K562 (cell line): Measurements from ENCODE around the gene FAM72A. TPM values are rescaled to one million over a fixed set of nuclear protein-coding genes. Genes with fewer than 3 reads are reported as not detected.
"Not testable (repeated sequence)": the region's sequence is repeated elsewhere in the genome, so short reads cannot be mapped to it uniquely, and the experiment has no call there.

Experiments used
- ATAC-seq: fragments of 200-7000 bp; cut with Tn5 transposase; 3 replicates; pipeline ENCODE4 v1.9.1; 2020; ENCODE audit warnings: moderate library complexity
- Bru-seq: library from RNA; stranded (reverse); fragments of 400-500 nt; gene quantifications from one replicate; lab custom pipeline; 2021; lab: Mats Ljungman, UMichigan
- BruChase-seq, 2 experiments: library from RNA; stranded (reverse); fragments of 400-500 nt; gene quantifications; one replicate each; lab custom pipeline; 2021; lab: Mats Ljungman, UMichigan
- BruUV-seq: library from RNA; stranded (reverse); fragments of 400-500 nt; replicated peaks from 2 replicates; lab custom pipeline; 2021; lab: Mats Ljungman, UMichigan
- CTCF ChIA-PET: fragments of 300-600 bp; formaldehyde crosslinking; extraction: SDS; loops from one replicate; lab custom pipeline; 2021; ENCODE audit warnings: low intra/inter-chr PET ratio; lab: Yijun Ruan, JAX
- POLR2A ChIA-PET: fragments of 300-600, 350-650 bp; sonication (Branson Sonifier 250); formaldehyde crosslinking; extraction: SDS; loops from one replicate; lab custom pipeline; 2021; ENCODE audit warnings: antibody characterized with exemption, inconsistent platforms; lab: Yijun Ruan, JAX
- DNase-seq, 4 experiments: peaks; one replicate each; pipeline versions ENCODE4 v3.0.0 to v3.0.0-alpha.2; 2011 to 2018; ENCODE audit warnings: low spot score in 3 of 4, mixed read lengths in 3 of 4; ENCODE audit errors: extremely low read depth in 1 of 4
- FAIRE-seq: peaks from 2 replicates; lab custom pipeline; 2011; peaks lifted over from hg19 to GRCh38; lab: Jason Lieb, UNC
- H2AFZ ChIP-seq: 2 replicates; pipeline ENCODE4 v1.6.0; 2011; ENCODE audit warnings: low read depth, low read length, control low read depth, inconsistent platforms
- H3K27ac ChIP-seq: fragments of 200-600 bp; 3 replicates; pipeline ENCODE4 v1.8.0; 2011; ENCODE audit warnings: low read depth, mild to moderate bottlenecking, control low read depth, inconsistent platforms, low read length, moderate library complexity, mixed read lengths; ENCODE audit errors: extremely low read depth
- H3K27me3 ChIP-seq, 2 experiments: fragments of 300-600 bp in 1 of 2; 2 replicates in 1 of 2; 3 replicates in 1 of 2; pipeline versions ENCODE4 v1.6.0 to v1.8.0; 2011; ENCODE audit warnings: inconsistent platforms in 2 of 2, low read length in 2 of 2, mild to moderate bottlenecking in 1 of 2, mixed read lengths in 1 of 2, moderate library complexity in 1 of 2; ENCODE audit not compliant: control insufficient read depth in 2 of 2, insufficient read depth in 2 of 2
- H3K36me3 ChIP-seq: fragments of 300-600 bp; 3 replicates; pipeline ENCODE4 v1.8.0; 2011; ENCODE audit warnings: mild to moderate bottlenecking, low read length, inconsistent platforms; ENCODE audit not compliant: control insufficient read depth, insufficient read depth
- H3K4me1 ChIP-seq, 2 experiments: fragments of 200-600 bp in 1 of 2; replicated peaks in 1 of 2; 2 replicates in 1 of 2; 3 replicates in 1 of 2; pipeline versions ENCODE4 v1.5.1 to v1.8.0; 2011; ENCODE audit warnings: inconsistent platforms in 2 of 2, low read length in 2 of 2, mild to moderate bottlenecking in 1 of 2, mixed read lengths in 1 of 2, moderate library complexity in 1 of 2; ENCODE audit not compliant: control insufficient read depth in 2 of 2, insufficient read depth in 2 of 2
- H3K4me2 ChIP-seq: 2 replicates; pipeline ENCODE4 v1.6.1; 2011; ENCODE audit warnings: low read length, control low read depth, inconsistent platforms, mixed read lengths; ENCODE audit not compliant: insufficient read depth
- H3K4me3 ChIP-seq: fragments of 200-600 bp; sonication (generic), shearing (Covaris generic); 2 replicates; pipeline ENCODE4 v1.5.1; 2016; ENCODE audit warnings: control low read depth, inconsistent platforms
- H3K79me2 ChIP-seq: fragments of 200-600 bp; 3 replicates; pipeline ENCODE4 v1.8.0; 2011; ENCODE audit warnings: low read length, inconsistent platforms; ENCODE audit not compliant: control insufficient read depth, insufficient read depth
- H3K9ac ChIP-seq, 2 experiments: 2 replicates each; pipeline versions ENCODE4 v1.6.0 to v1.6.1; 2011; ENCODE audit warnings: low read depth in 2 of 2, low read length in 2 of 2, control low read depth in 1 of 2, inconsistent platforms in 1 of 2, mild to moderate bottlenecking in 1 of 2, mixed read lengths in 1 of 2; ENCODE audit not compliant: insufficient read depth in 1 of 2
- H3K9me1 ChIP-seq: one replicate; pipeline ENCODE4 v1.6.0; 2011; ENCODE audit warnings: inconsistent platforms, mild to moderate bottlenecking, low read length, moderate library complexity; ENCODE audit not compliant: control insufficient read depth, insufficient read depth
- H3K9me3 ChIP-seq: replicated peaks from 2 replicates; pipeline ENCODE4 v1.5.1; 2011; ENCODE audit warnings: low read depth, low read length, inconsistent platforms; ENCODE audit not compliant: control insufficient read depth, insufficient read depth
- H4K20me1 ChIP-seq: replicated peaks from 2 replicates; pipeline ENCODE4 v1.6.1; 2011; ENCODE audit warnings: low read length, inconsistent platforms, mixed read lengths; ENCODE audit not compliant: control insufficient read depth, insufficient read depth
- ASH1L ChIP-seq: fragments of 450-650 bp; IDR thresholded peaks from 2 replicates; pipeline ENCODE4 v1.6.1; 2018; ENCODE audit warnings: borderline replicate concordance, mild to moderate bottlenecking, low read depth; ENCODE audit not compliant: partially characterized antibody
- CREM ChIP-seq: IDR thresholded peaks from 2 replicates; pipeline ENCODE4 v1.6.1; 2014; ENCODE audit warnings: antibody characterized with exemption, low read depth
- MNT ChIP-seq, 2 experiments: fragments of 450-650 bp; conservative IDR thresholded peaks; 2 replicates each; pipeline ENCODE4 v1.6.1; 2017; ENCODE audit warnings: mild to moderate bottlenecking in 2 of 2, moderate library complexity in 2 of 2
- NEUROD1 ChIP-seq: fragments of 150-350 bp; IDR thresholded peaks from 2 replicates; pipeline ENCODE4 v1.6.1; 2014; ENCODE audit warnings: borderline replicate concordance, low read length, low read depth; ENCODE audit not compliant: partially characterized antibody
- SP2 ChIP-seq: IDR thresholded peaks from 2 replicates; pipeline ENCODE4 v1.6.1; 2011; ENCODE audit warnings: mild to moderate bottlenecking, low read depth, low read length, moderate library complexity; ENCODE audit not compliant: poor library complexity, severe bottlenecking; ENCODE audit errors: extremely low read depth
- ZNF589 ChIP-seq: fragments of 200-800 bp; sonication (Bioruptor generic); IDR thresholded peaks from 2 replicates; pipeline ENCODE4 v1.6.1; 2016; ENCODE audit warnings: low read depth, missing genetic modification characterization, missing compliant biosample characterization
- WGBS: fragments of 100-300 bp; shearing (Covaris generic); methylation state at CpG from one replicate; pipeline ENCODE4 v1.1.6; 2016; ENCODE audit warnings: low coverage, mixed read lengths; ENCODE audit not compliant: insufficient coverage; ENCODE audit errors: missing lambda C conversion rate; 5-methylcytosine and 5-hydroxymethylcytosine counted together
- in situ Hi-C: fragments of 300-500 bp; cut with MboI; formaldehyde crosslinking; loops from 4 replicates; pipeline ENCODE4 v1.15.0; 2018; ENCODE audit warnings: inconsistent platforms, mixed read lengths
- intact Hi-C: fragments of 100-400 bp; cut with micrococcal nuclease; formaldehyde crosslinking; loops from 2 replicates; pipeline ENCODE4 v1.14.2; 2022
- long read RNA-seq, 3 experiments: library from polyadenylated mRNA in 2 of 3; library from RNA in 1 of 3; unstranded in 2 of 3; stranded (forward) in 1 of 3; transcript quantifications; one replicate each; pipeline ENCODE4 v2.0.0, GENCODE V29; 2019 to 2022
- polyA minus RNA-seq, 3 experiments: library from RNA; depleted of rRNA, polyadenylated mRNA; stranded (reverse); fragments of >200 nt; gene quantifications; 2 replicates each; pipeline ENCODE4 v1.2.3, GENCODE V29; 2011
- polyA plus RNA-seq, 8 experiments: library from polyadenylated mRNA; depleted of rRNA in 4 of 8; stranded (reverse) in 5 of 8; unstranded in 3 of 8; fragments of >200 nt; fragmentation: Nextera tagmentation in 2 of 8; fragmentation: Illumina TruSeq in 1 of 8; extraction: Ambion mirVana in 2 of 8; extraction: Trizol in 1 of 8; gene quantifications; 2 replicates each; pipeline versions ENCODE4 v1.2.1 to v1.2.3, GENCODE V29; 2011 to 2014; ENCODE audit warnings: inconsistent platforms in 1 of 8, missing spikeins in 1 of 8
- total RNA-seq, 7 experiments: library from RNA; depleted of rRNA in 6 of 7; stranded (reverse); fragments of >200 nt in 6 of 7; fragmentation: Illumina TruSeq in 2 of 7; extraction: Trizol in 2 of 7; gene quantifications; 2 replicates each; pipeline versions ENCODE4 v1.2.1 to v1.2.3, GENCODE V29; 2011 to 2021; ENCODE audit warnings: low replicate concordance in 1 of 7
- TF ChIP-seq, protein P1 (sequence below), 2 experiments: fragments of 450-650 bp; IDR thresholded peaks; 2 replicates each; pipeline ENCODE4 v1.6.1; 2016
- TF ChIP-seq, protein P2 (sequence below): fragments of 150-350 bp; IDR thresholded peaks from 2 replicates; pipeline ENCODE4 v1.6.1; 2014; ENCODE audit warnings: low read depth, mild to moderate bottlenecking, low read length, borderline replicate concordance

FAM72A gene
- 28.1 and 40.1 TPM in 2 replicates for total RNA-seq (2011; cell fraction: chromatin; rRNA removed; ENCODE audit: low replicate concordance)
- 22.2 and 23.9 TPM in 2 replicates for total RNA-seq (2011; cell fraction: nucleolus; rRNA removed)
- 33.7 and 40.9 TPM in 2 replicates for total RNA-seq (2011; cell fraction: nucleoplasm; rRNA removed)
- total RNA-seq (2014; rRNA removed) (22.5 and 30.5 TPM in 2 replicates), total RNA-seq (2014; rRNA removed; fragmentation: Illumina TruSeq; extraction: Trizol) (37.2 and 41.4 TPM in 2 replicates), total RNA-seq (2015; rRNA removed; fragmentation: Illumina TruSeq; extraction: Trizol) (32.7 and 37.0 TPM in 2 replicates), total RNA-seq (2021) (28.2 and 30.7 TPM in 2 replicates), polyA plus RNA-seq (2011; rRNA removed) (51.1 and 56.2 TPM in 2 replicates), polyA plus RNA-seq (2014; fragmentation: Illumina TruSeq; extraction: Trizol) (47.7 and 58.3 TPM in 2 replicates), polyA plus RNA-seq (2014; fragmentation: Nextera tagmentation; extraction: Ambion mirVana) (10 to 100 TPM; 12.3 to 13.9 TPM), polyA plus RNA-seq (2014; rRNA removed) (33.5 and 40.7 TPM in 2 replicates), polyA minus RNA-seq (2011; rRNA and poly(A)+ RNA removed) (56.9 and 71.7 TPM in 2 replicates), Bru-seq, nascent RNA (percentile 67 among the genes with signal in this experiment), BruChase-seq, experiment 1, labeled RNA remaining after a 2-hour chase (percentile 74 among the genes with signal in this experiment), BruChase-seq, experiment 2, labeled RNA remaining after a 6-hour chase (percentile 78 among the genes with signal in this experiment)
- polyA plus RNA-seq (2011; cell fraction: cytosol; rRNA removed): 22.8 and 32.9 TPM in 2 replicates
- 30.1 and 42.1 TPM in 2 replicates for polyA plus RNA-seq (2011; cell fraction: nucleus; rRNA removed)
- polyA plus RNA-seq (2012): 27.4 and 32.4 TPM in 2 replicates
- 19.2 and 29.8 TPM in 2 replicates for polyA minus RNA-seq (2011; cell fraction: cytosol; rRNA and poly(A)+ RNA removed)
- polyA minus RNA-seq (2011; cell fraction: nucleus; rRNA and poly(A)+ RNA removed): 16.2 and 27.2 TPM in 2 replicates
- long read RNA-seq, experiment 1, transcript FAM72A-202 (4 exons, 2,398 nt): major isoform, 93 of 126 reads
- long read RNA-seq, experiment 1, transcript FAM72A-201 (4 exons, 1,774 nt): minor isoform, 12 of 126 reads
- long read RNA-seq, experiment 1, partial matches to known transcripts: 0 of 126 reads
- long read RNA-seq, experiment 1, other reads (novel, unspliced or antisense): 18 of 126 reads
- long read RNA-seq, experiment 2, transcript FAM72A-202 (4 exons, 2,398 nt): major isoform, 9 of 33 reads
- long read RNA-seq, experiment 2, partial matches to known transcripts: 0 of 33 reads
- long read RNA-seq, experiment 2, other reads (novel, unspliced or antisense): 23 of 33 reads
- long read RNA-seq, experiment 3, transcript FAM72A-202 (4 exons, 2,398 nt): major isoform, 21 of 29 reads
- long read RNA-seq, experiment 3, partial matches to known transcripts: 0 of 29 reads
- long read RNA-seq, experiment 3, other reads (novel, unspliced or antisense): 3 of 29 reads

DNA sequence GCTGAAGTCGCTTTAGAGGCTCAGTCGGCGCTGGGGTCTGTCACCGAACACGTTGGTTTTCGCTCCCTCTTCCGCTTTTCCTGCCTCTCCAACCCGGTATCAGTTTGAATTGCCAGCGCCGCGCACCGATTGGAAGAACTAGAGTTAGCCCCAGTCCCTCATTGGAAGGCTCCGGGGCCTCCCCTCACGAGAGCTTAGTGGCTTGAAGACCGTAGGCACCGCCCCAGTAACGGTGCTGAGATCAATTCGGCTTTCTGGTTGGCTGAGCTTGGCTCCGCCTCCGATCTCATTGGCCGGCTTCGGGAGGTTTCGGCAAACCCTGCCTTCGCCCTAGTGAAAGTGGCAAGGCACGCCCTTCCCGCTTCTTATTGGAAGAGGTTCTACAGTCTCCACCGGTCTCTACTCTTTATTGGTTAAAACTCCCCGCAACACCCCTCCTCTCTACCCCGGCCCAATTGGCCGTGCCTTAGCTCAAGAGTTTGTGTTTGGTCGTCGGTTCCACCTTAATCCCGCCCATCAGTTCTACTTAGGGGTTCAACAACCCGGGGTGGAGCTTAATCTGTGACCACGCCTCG, at the start of gene FAM72A:
Gene FAM72A, minus strand, starts transcription at position 51 of the 575 bp plus-strand sequence. CDS start 814 bp downstream, outside the sequence.
- FAIRE-seq (peak; percentile 77), DNase-seq (peak; percentile 53 to 99 (median 72)), ATAC-seq (peak; percentile 89)
- H3K4me2 ChIP-seq: peak within 1 kb of the TSS; percentile 46; the same call in 1 of the 2 replicates
- H3K4me3 ChIP-seq: peak within 1 kb of the TSS; percentile 50
- H3K4me1 ChIP-seq, H3K27ac ChIP-seq, H4K20me1 ChIP-seq, BruUV-seq, CTCF ChIA-PET, H3K36me3 ChIP-seq, H3K9me1 ChIP-seq, H3K9me3 ChIP-seq, POLR2A ChIA-PET, H2AFZ ChIP-seq, H3K27me3 ChIP-seq, in situ Hi-C loops, intact Hi-C loops, H3K79me2 ChIP-seq: not testable (repeated sequence)
- WGBS: under 1% methylated on average over 17 of the region's 36 CpGs
- H3K9ac ChIP-seq: peak within 1 kb of the TSS in 1 of 2 experiments; percentile 82; a peak in 2 of 4 replicates
- TF ChIP-seq ZNF589 (CRISPR knock-in tag): peak; percentile 87
- peak; percentile 35 to 60; a peak in 1 of 4 replicates for TF ChIP-seq MNT (conservative IDR thresholded peaks at IDR 0.05)
- 0 out of 2 replicates have a peak, but pooled peaks have one; percentile 26 for TF ChIP-seq CREM
- peak; percentile 60 for TF ChIP-seq SP2
- peak; percentile 86 for TF ChIP-seq NEUROD1
- TF ChIP-seq ASH1L: peak; percentile 97
- TF ChIP-seq, protein P1, sequence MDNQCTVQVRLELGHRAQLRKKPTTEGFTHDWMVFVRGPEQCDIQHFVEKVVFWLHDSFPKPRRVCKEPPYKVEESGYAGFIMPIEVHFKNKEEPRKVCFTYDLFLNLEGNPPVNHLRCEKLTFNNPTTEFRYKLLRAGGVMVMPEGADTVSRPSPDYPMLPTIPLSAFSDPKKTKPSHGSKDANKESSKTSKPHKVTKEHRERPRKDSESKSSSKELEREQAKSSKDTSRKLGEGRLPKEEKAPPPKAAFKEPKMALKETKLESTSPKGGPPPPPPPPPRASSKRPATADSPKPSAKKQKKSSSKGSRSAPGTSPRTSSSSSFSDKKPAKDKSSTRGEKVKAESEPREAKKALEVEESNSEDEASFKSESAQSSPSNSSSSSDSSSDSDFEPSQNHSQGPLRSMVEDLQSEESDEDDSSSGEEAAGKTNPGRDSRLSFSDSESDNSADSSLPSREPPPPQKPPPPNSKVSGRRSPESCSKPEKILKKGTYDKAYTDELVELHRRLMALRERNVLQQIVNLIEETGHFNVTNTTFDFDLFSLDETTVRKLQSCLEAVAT (IDR thresholded peaks at IDR 0.05): peak in 1 of 2 experiments; percentile 79; a peak in 1 of 4 replicates
- TF ChIP-seq, protein P2, sequence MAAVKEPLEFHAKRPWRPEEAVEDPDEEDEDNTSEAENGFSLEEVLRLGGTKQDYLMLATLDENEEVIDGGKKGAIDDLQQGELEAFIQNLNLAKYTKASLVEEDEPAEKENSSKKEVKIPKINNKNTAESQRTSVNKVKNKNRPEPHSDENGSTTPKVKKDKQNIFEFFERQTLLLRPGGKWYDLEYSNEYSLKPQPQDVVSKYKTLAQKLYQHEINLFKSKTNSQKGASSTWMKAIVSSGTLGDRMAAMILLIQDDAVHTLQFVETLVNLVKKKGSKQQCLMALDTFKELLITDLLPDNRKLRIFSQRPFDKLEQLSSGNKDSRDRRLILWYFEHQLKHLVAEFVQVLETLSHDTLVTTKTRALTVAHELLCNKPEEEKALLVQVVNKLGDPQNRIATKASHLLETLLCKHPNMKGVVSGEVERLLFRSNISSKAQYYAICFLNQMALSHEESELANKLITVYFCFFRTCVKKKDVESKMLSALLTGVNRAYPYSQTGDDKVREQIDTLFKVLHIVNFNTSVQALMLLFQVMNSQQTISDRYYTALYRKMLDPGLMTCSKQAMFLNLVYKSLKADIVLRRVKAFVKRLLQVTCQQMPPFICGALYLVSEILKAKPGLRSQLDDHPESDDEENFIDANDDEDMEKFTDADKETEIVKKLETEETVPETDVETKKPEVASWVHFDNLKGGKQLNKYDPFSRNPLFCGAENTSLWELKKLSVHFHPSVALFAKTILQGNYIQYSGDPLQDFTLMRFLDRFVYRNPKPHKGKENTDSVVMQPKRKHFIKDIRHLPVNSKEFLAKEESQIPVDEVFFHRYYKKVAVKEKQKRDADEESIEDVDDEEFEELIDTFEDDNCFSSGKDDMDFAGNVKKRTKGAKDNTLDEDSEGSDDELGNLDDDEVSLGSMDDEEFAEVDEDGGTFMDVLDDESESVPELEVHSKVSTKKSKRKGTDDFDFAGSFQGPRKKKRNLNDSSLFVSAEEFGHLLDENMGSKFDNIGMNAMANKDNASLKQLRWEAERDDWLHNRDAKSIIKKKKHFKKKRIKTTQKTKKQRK: peak; percentile 74; the same call in 1 of the 2 replicates
